ENCODE results near the gene NPBWR2. TPM values are rescaled to one million over a fixed set of nuclear protein-coding genes. Genes with fewer than 3 reads are reported as not detected.

NPBWR2 gene
- polyA plus RNA-seq, 3 donors, result not detected

GRCh38 chr20:64105846-64106434 lies 1.4 kb downstream of the NPBWR2 start:
- no peak for DNase-seq (ENCODE audit: low read depth in 3 of 3, low spot score in 2 of 3)

GRCh38 chr20:64104667-64105451 lies 2.5 kb downstream of the NPBWR2 start:
- no peak for DNase-seq (ENCODE audit: low read depth in 3 of 3, low spot score in 2 of 3)

- no peak for DNase-seq (ENCODE audit: low read depth in 3 of 3, low spot score in 2 of 3)
Observed at GRCh38 chr20:64103871-64104666, 3.3 kb downstream of the NPBWR2 start.

- DNase-seq (ENCODE audit: low read depth in 3 of 3, low spot score in 2 of 3), result no peak
Observed at GRCh38 chr20:64102647-64103354, 4.6 kb downstream of the NPBWR2 start.

- DNase-seq (ENCODE audit: low read depth in 3 of 3, low spot score in 2 of 3), result no peak
Observed at GRCh38 chr20:64101731-64102621, 5.4 kb downstream of the NPBWR2 start.

GRCh38 chr20:64100946-64101688 lies 6.2 kb downstream of the NPBWR2 start:
- no peak for DNase-seq (ENCODE audit: low read depth in 3 of 3, low spot score in 2 of 3)

GRCh38 chr20:64100566-64100888 lies 6.8 kb downstream of the NPBWR2 start:
- no peak for DNase-seq (ENCODE audit: low read depth in 3 of 3, low spot score in 2 of 3)

GRCh38 chr20:64099880-64100565 lies 7.3 kb downstream of the NPBWR2 start:
- DNase-seq (ENCODE audit: low read depth in 3 of 3, low spot score in 2 of 3), result no peak

- DNase-seq (ENCODE audit: low read depth in 3 of 3, low spot score in 2 of 3), result no peak
Observed at GRCh38 chr20:64099086-64099786, 8.1 kb downstream of the NPBWR2 start.

GRCh38 chr20:64098471-64099013 lies 8.8 kb downstream of the NPBWR2 start:
- no peak for DNase-seq (ENCODE audit: low read depth in 3 of 3, low spot score in 2 of 3)

- DNase-seq (ENCODE audit: low read depth in 3 of 3, low spot score in 2 of 3), result no peak
Observed at GRCh38 chr20:64096535-64096934, 10.8 kb downstream of the NPBWR2 start.

GRCh38 chr20:64095927-64096326 lies 11.4 kb downstream of the NPBWR2 start:
- no peak for DNase-seq (ENCODE audit: low read depth in 3 of 3, low spot score in 2 of 3)

- no peak for DNase-seq (ENCODE audit: low read depth in 3 of 3, low spot score in 2 of 3)
Observed at GRCh38 chr20:64095455-64095854, 11.9 kb downstream of the NPBWR2 start.

GRCh38 chr20:64093013-64093503 lies 14.3 kb downstream of the NPBWR2 start:
- no peak for DNase-seq (ENCODE audit: low read depth in 3 of 3, low spot score in 2 of 3)

- no peak for DNase-seq (ENCODE audit: low read depth in 3 of 3, low spot score in 2 of 3)
Observed at GRCh38 chr20:64092258-64093012, 14.9 kb downstream of the NPBWR2 start.

GRCh38 chr20:64091770-64092169 lies 15.6 kb downstream of the NPBWR2 start:
- no peak for DNase-seq (ENCODE audit: low read depth in 3 of 3, low spot score in 2 of 3)

GRCh38 chr20:64091340-64091739 lies 16.0 kb downstream of the NPBWR2 start:
- DNase-seq (ENCODE audit: low read depth in 3 of 3, low spot score in 2 of 3), result no peak

Data from right renal cortex interstitium (tissue), 3 donors.